ENCODE measurements around the gene WASF2.

GRCh38 chr1:27503033-27503432, 13.1 kb upstream of the WASF2 start:
- TF ChIP-seq CTCF (IDR thresholded peaks at IDR 0.05; ENCODE audit: borderline replicate concordance, extremely low read depth, low read length, poor library complexity, severe bottlenecking) (no peak), EZH2 (IDR thresholded peaks at IDR 0.05; ENCODE audit: borderline replicate concordance, low read depth, low read length, severe bottlenecking) (no peak)

Measured in DND-41 (cell line).